Trophoblast cell (in vitro differentiated cells and primary cell): ENCODE results near the gene HS6ST1.
"Not testable (repeated sequence)": the region's sequence is repeated elsewhere in the genome, so short reads cannot be mapped to it uniquely, and the experiment has no call there.

Experiments used
- DNase-seq, 2 donors: peaks; one replicate each; pipeline ENCODE4 v3.0.0-alpha.2; 2016
- H2AFZ ChIP-seq: 2 replicates; pipeline ENCODE4 v1.6.1; 2013; ENCODE audit warnings: low read length, moderate library complexity, mild to moderate bottlenecking; ENCODE audit not compliant: insufficient read depth, poor library complexity
- H2AK5ac ChIP-seq: 2 replicates; pipeline ENCODE4 v1.6.1; 2013; ENCODE audit warnings: mild to moderate bottlenecking, low read length
- H2BK120ac ChIP-seq: 2 replicates; pipeline ENCODE4 v1.6.1; 2013; ENCODE audit warnings: low read length, mild to moderate bottlenecking, moderate library complexity; ENCODE audit not compliant: insufficient read depth, poor library complexity
- H2BK12ac ChIP-seq: 2 replicates; pipeline ENCODE4 v1.6.1; 2013; ENCODE audit warnings: mild to moderate bottlenecking, low read length, moderate library complexity
- H2BK5ac ChIP-seq: 2 replicates; pipeline ENCODE4 v1.6.1; 2013; ENCODE audit warnings: low read length, low read depth, moderate library complexity, mild to moderate bottlenecking; ENCODE audit not compliant: poor library complexity
- H3K14ac ChIP-seq: 2 replicates; pipeline ENCODE4 v1.6.1; 2013; ENCODE audit warnings: mild to moderate bottlenecking, low read length
- H3K18ac ChIP-seq: 2 replicates; pipeline ENCODE4 v1.6.1; 2013; ENCODE audit warnings: mild to moderate bottlenecking, low read length
- H3K23ac ChIP-seq: 2 replicates; pipeline ENCODE4 v1.6.1; 2013; ENCODE audit warnings: low read length
- H3K27ac ChIP-seq: 2 replicates; pipeline ENCODE4 v1.5.1; 2013; ENCODE audit warnings: low read depth, mild to moderate bottlenecking, inconsistent platforms, low read length, moderate library complexity
- H3K27me3 ChIP-seq: 2 replicates; pipeline ENCODE4 v1.6.1; 2013; ENCODE audit warnings: inconsistent platforms, mild to moderate bottlenecking, low read length, moderate library complexity; ENCODE audit not compliant: insufficient read depth
- H3K36me3 ChIP-seq, 2 experiments: 1 replicate in 1 of 2; 2 replicates in 1 of 2; pipeline ENCODE4 v1.6.1; 2013; ENCODE audit warnings: low read length in 2 of 2, mild to moderate bottlenecking in 2 of 2, moderate library complexity in 1 of 2; ENCODE audit not compliant: insufficient read depth in 2 of 2, control insufficient read depth in 1 of 2
- H3K4ac ChIP-seq: 2 replicates; pipeline ENCODE4 v1.6.1; 2013; ENCODE audit warnings: low read depth, mild to moderate bottlenecking, low read length, moderate library complexity
- H3K4me1 ChIP-seq, 2 experiments: 1 replicate in 1 of 2; 2 replicates in 1 of 2; pipeline ENCODE4 v1.6.1; 2013; ENCODE audit warnings: low read length in 2 of 2, mild to moderate bottlenecking in 2 of 2, moderate library complexity in 1 of 2; ENCODE audit not compliant: insufficient read depth in 2 of 2, control insufficient read depth in 1 of 2
- H3K4me2 ChIP-seq: 2 replicates; pipeline ENCODE4 v1.6.1; 2013; ENCODE audit warnings: inconsistent platforms, mild to moderate bottlenecking, low read length, moderate library complexity
- H3K4me3 ChIP-seq: 2 replicates; pipeline ENCODE4 v1.5.1; 2013; ENCODE audit warnings: mild to moderate bottlenecking, low read depth, low read length, inconsistent platforms
- H3K79me1 ChIP-seq: one replicate; pipeline ENCODE4 v1.6.1; 2013; ENCODE audit warnings: low read length
- H3K79me2 ChIP-seq: 2 replicates; pipeline ENCODE4 v1.6.1; 2013; ENCODE audit warnings: low read length, mild to moderate bottlenecking; ENCODE audit not compliant: control insufficient read depth, insufficient read depth, poor library complexity
- H3K9ac ChIP-seq: 2 replicates; pipeline ENCODE4 v1.6.1; 2013; ENCODE audit warnings: mild to moderate bottlenecking, low read length
- H3K9me3 ChIP-seq: 2 replicates; pipeline ENCODE4 v1.6.1; 2013; ENCODE audit warnings: low read depth, mild to moderate bottlenecking, control low read depth, inconsistent platforms, low read length; ENCODE audit not compliant: insufficient read depth
- H4K12ac ChIP-seq: 2 replicates; pipeline ENCODE4 v1.6.1; 2013; ENCODE audit warnings: low read depth, mild to moderate bottlenecking, low read length, moderate library complexity
- H4K8ac ChIP-seq: 2 replicates; pipeline ENCODE4 v1.6.1; 2013; ENCODE audit warnings: low read depth, mild to moderate bottlenecking, low read length, moderate library complexity
- H4K91ac ChIP-seq: one replicate; pipeline ENCODE4 v1.6.1; 2013; ENCODE audit warnings: low read depth, mild to moderate bottlenecking, low read length, moderate library complexity
- WGBS: extraction: QIAGEN DNeasy Blood & Tissue Kit; methylation state at CpG from one replicate; pipeline ENCODE4 v1.1.7; 2013; ENCODE audit warnings: missing lambda C conversion rate; ENCODE audit not compliant: insufficient read length, insufficient coverage; ENCODE audit errors: extremely low coverage; 5-methylcytosine and 5-hydroxymethylcytosine counted together

HS6ST1 gene

GRCh38 chr2:128268145-128268544 is 50.5 kb downstream of the HS6ST1 start:
- H3K14ac ChIP-seq, H3K18ac ChIP-seq, H4K12ac ChIP-seq, DNase-seq, H2AFZ ChIP-seq, H2BK12ac ChIP-seq, H3K9ac ChIP-seq, H3K9me3 ChIP-seq, H3K4me2 ChIP-seq, H3K27ac ChIP-seq, H2BK5ac ChIP-seq, H4K91ac ChIP-seq, H3K4me3 ChIP-seq, H4K8ac ChIP-seq, H2BK120ac ChIP-seq, H3K4me1 ChIP-seq, H3K27me3 ChIP-seq, H2AK5ac ChIP-seq, H3K79me1 ChIP-seq, H3K23ac ChIP-seq, H3K4ac ChIP-seq, H3K79me2 ChIP-seq: not testable (repeated sequence)
- H3K36me3 ChIP-seq: peaks cover 7 to 21% of the 10 kb centered on the region in 2 experiments
- WGBS: no CpG with 5 or more reads among the region's 38 CpGs

- not testable (repeated sequence) for H3K79me1 ChIP-seq, H3K27ac ChIP-seq, H3K23ac ChIP-seq, H3K9ac ChIP-seq, H3K4me1 ChIP-seq, H3K9me3 ChIP-seq, H2AFZ ChIP-seq, H3K27me3 ChIP-seq, H3K4me2 ChIP-seq, H4K12ac ChIP-seq, H4K8ac ChIP-seq, H3K4ac ChIP-seq, H3K14ac ChIP-seq, H3K4me3 ChIP-seq, H3K18ac ChIP-seq, H4K91ac ChIP-seq, H2BK120ac ChIP-seq, H2BK12ac ChIP-seq, H2BK5ac ChIP-seq, H3K79me2 ChIP-seq, H2AK5ac ChIP-seq
- peaks cover 7 to 21% of the 10 kb centered on the region in 2 experiments for H3K36me3 ChIP-seq
- no CpG with 5 or more reads among the region's 11 CpGs for WGBS
- DNase-seq: peak in 1 of 2 donors; percentile 69
Measured at GRCh38 chr2:128267649-128268048, 51.0 kb downstream of the HS6ST1 start.

- not testable (repeated sequence) for H3K9ac ChIP-seq, H3K79me1 ChIP-seq, H4K8ac ChIP-seq, H4K12ac ChIP-seq, H2BK120ac ChIP-seq, H3K4ac ChIP-seq, DNase-seq, H2AK5ac ChIP-seq, H3K9me3 ChIP-seq, H3K4me1 ChIP-seq, H3K27me3 ChIP-seq, H3K23ac ChIP-seq, H3K4me2 ChIP-seq, H4K91ac ChIP-seq, H3K18ac ChIP-seq, H3K14ac ChIP-seq, H3K4me3 ChIP-seq, H3K79me2 ChIP-seq, H3K27ac ChIP-seq, H2AFZ ChIP-seq, H2BK12ac ChIP-seq, H2BK5ac ChIP-seq
- no CpG with 5 or more reads among the region's 9 CpGs for WGBS
- peaks cover 7 to 21% of the 10 kb centered on the region in 2 experiments for H3K36me3 ChIP-seq
Measured at GRCh38 chr2:128267197-128267596, 51.5 kb downstream of the HS6ST1 start.

- H2BK12ac ChIP-seq, H3K23ac ChIP-seq, H2BK120ac ChIP-seq, H3K27ac ChIP-seq, H3K4me2 ChIP-seq, H3K9ac ChIP-seq, H3K9me3 ChIP-seq, DNase-seq, H4K91ac ChIP-seq, H3K27me3 ChIP-seq, H2AK5ac ChIP-seq, H4K8ac ChIP-seq, H3K4ac ChIP-seq, H2BK5ac ChIP-seq, H3K79me2 ChIP-seq, H3K79me1 ChIP-seq, H3K4me1 ChIP-seq, H3K4me3 ChIP-seq, H2AFZ ChIP-seq, H3K14ac ChIP-seq, H4K12ac ChIP-seq, H3K18ac ChIP-seq: not testable (repeated sequence)
- no CpG with 5 or more reads among the region's 8 CpGs for WGBS
- peaks cover 7 to 18% of the 10 kb centered on the region in 2 experiments for H3K36me3 ChIP-seq
Measured at GRCh38 chr2:128266463-128266862, 52.2 kb downstream of the HS6ST1 start.
